Panc1 (cell line): ENCODE results near the gene AMER2. TPM values are rescaled to one million over a fixed set of nuclear protein-coding genes. Genes with fewer than 3 reads are reported as not detected.

Experiments
- ATAC-seq: fragments of 200-7000 bp; cut with Tn5 transposase; 2 replicates; pipeline ENCODE4 v1.9.1; 2020; ENCODE audit warnings: mild to moderate bottlenecking, moderate library complexity
- BruUV-seq: library from RNA; stranded (reverse); fragments of 400-500 nt; replicated peaks from 2 replicates; lab custom pipeline; 2021; lab: Mats Ljungman, UMichigan
- CTCF ChIA-PET: fragments of 300-600 bp; sonication (Branson Sonifier 250); formaldehyde crosslinking; loops from one replicate; lab custom pipeline; 2022; ENCODE audit warnings: antibody characterized with exemption; lab: Charles Lee
- POLR2A ChIA-PET: fragments of 300-600 bp; sonication (Branson Sonifier 250); formaldehyde crosslinking; loops from one replicate; lab custom pipeline; 2022; ENCODE audit warnings: antibody characterized with exemption; lab: Charles Lee
- DNase-seq: peaks from one replicate; pipeline ENCODE4 v3.0.0-alpha.2; 2010; ENCODE audit warnings: low read depth, low spot score
- H3K27ac ChIP-seq: 2 replicates; pipeline ENCODE4 v1.5.1; 2011; ENCODE audit warnings: mild to moderate bottlenecking, low read length, inconsistent platforms
- H3K27me3 ChIP-seq: fragments of 200-500 bp; sonication (Bioruptor generic); 2 replicates; pipeline ENCODE4 v1.6.0; 2014; ENCODE audit warnings: low read length, inconsistent platforms; ENCODE audit not compliant: control insufficient read depth, insufficient read depth
- H3K36me3 ChIP-seq: fragments of 200-500 bp; sonication (Bioruptor generic); 2 replicates; pipeline ENCODE4 v1.5.1; 2014; ENCODE audit warnings: inconsistent platforms, mild to moderate bottlenecking, low read length, moderate library complexity; ENCODE audit not compliant: control insufficient read depth, insufficient read depth
- H3K4me1 ChIP-seq: 2 replicates; pipeline ENCODE4 v1.5.1; 2011; ENCODE audit warnings: inconsistent platforms, mild to moderate bottlenecking, low read length, moderate library complexity; ENCODE audit not compliant: control insufficient read depth, insufficient read depth
- H3K4me3 ChIP-seq, 2 experiments: 2 replicates each; pipeline ENCODE4 v1.5.1; 2011 to 2012; ENCODE audit warnings: low read depth in 2 of 2, low read length in 2 of 2, mild to moderate bottlenecking in 2 of 2, inconsistent platforms in 1 of 2, moderate library complexity in 1 of 2
- H3K9me3 ChIP-seq: fragments of 200-500 bp; sonication (Bioruptor generic); 2 replicates; pipeline ENCODE4 v1.5.1; 2014; ENCODE audit warnings: low read depth, mild to moderate bottlenecking, inconsistent platforms, low read length, moderate library complexity; ENCODE audit not compliant: control insufficient read depth, insufficient read depth
- CTCF ChIP-seq: fragments of 450-650 bp; IDR thresholded peaks from 2 replicates; pipeline ENCODE4 v1.5.1; 2017; ENCODE audit warnings: mild to moderate bottlenecking
- POLR2AphosphoS5 ChIP-seq: IDR thresholded peaks from 2 replicates; pipeline ENCODE4 v1.6.1; 2012; ENCODE audit warnings: mild to moderate bottlenecking, low read depth, low read length, moderate library complexity
- REST ChIP-seq, 2 experiments: IDR thresholded peaks; 2 replicates each; pipeline ENCODE4 v1.6.1; 2011 to 2012; ENCODE audit warnings: low read depth in 2 of 2, control low read depth in 1 of 2, low read length in 1 of 2, mild to moderate bottlenecking in 1 of 2, moderate library complexity in 1 of 2; ENCODE audit not compliant: insufficient read depth in 1 of 2
- SIN3A ChIP-seq: IDR thresholded peaks from 2 replicates; pipeline ENCODE4 v1.6.1; 2012; ENCODE audit warnings: low read depth, mild to moderate bottlenecking, low read length, moderate library complexity, borderline replicate concordance; ENCODE audit not compliant: insufficient read depth
- TCF7L2 ChIP-seq: IDR thresholded peaks from 2 replicates; pipeline ENCODE4 v1.6.1; 2011; ENCODE audit warnings: mild to moderate bottlenecking, low read depth, low read length, inconsistent platforms
- in situ Hi-C: cut with HindIII; loops from 2 replicates; pipeline ENCODE4 v1.10.0; 2016; ENCODE audit warnings: low sequenced_read_pairs, low pct_unique_long_range_greater_than_20kb
- intact Hi-C: fragments of 100-400 bp; cut with micrococcal nuclease; formaldehyde crosslinking; loops from one replicate; pipeline ENCODE4 v1.10.0; 2022; ENCODE audit not compliant: unreplicated experiment
- total RNA-seq: library from RNA; stranded (reverse); gene quantifications from one replicate; pipeline ENCODE4 v1.2.1, GENCODE V29; 2021; ENCODE audit not compliant: unreplicated experiment

Gene AMER2
- total RNA-seq, 1 experiment from 2014 or later: not detected

- DNase-seq (no peak), ATAC-seq (no peak)
- no TSS peak for BruUV-seq
- ChIA-PET CTCF (no interaction called here), POLR2A (no interaction called here)
- no peaks in the 10 kb centered on the region for H3K9me3 ChIP-seq
- in situ Hi-C loops (no loop called here), intact Hi-C loops (no loop called here)
- H3K36me3 ChIP-seq: no peaks in the 10 kb centered on the region
- no peak overlapping the region for H3K4me3 ChIP-seq
- H3K27me3 ChIP-seq: peaks cover 3% of the 10 kb centered on the region; the same call in 1 of the 2 replicates
- H3K4me1 ChIP-seq: no peaks in the 10 kb centered on the region
- no peak overlapping the region for H3K27ac ChIP-seq
- TF ChIP-seq CTCF (no peak), REST (IDR thresholded peaks at IDR 0.05; ENCODE audit: insufficient read depth in 1 of 2, low read depth in 2 of 2, low read length in 1 of 2) (no peak), SIN3A (no peak), POLR2AphosphoS5 (no peak), TCF7L2 (no peak)
Observed at GRCh38 chr13:25175026-25175425, 2.9 kb upstream of the AMER2 start.

GRCh38 chr13:25174304-25174703 lies 2.2 kb upstream of the AMER2 start:
- Histone ChIP-seq H3K36me3 (no peaks in the 10 kb centered on the region), H3K4me3 (no peak overlapping the region), H3K27me3 (peaks cover 3% of the 10 kb centered on the region; the same call in 1 of the 2 replicates), H3K27ac (no peak overlapping the region), H3K4me1 (no peaks in the 10 kb centered on the region), H3K9me3 (no peaks in the 10 kb centered on the region)
- no TSS peak for BruUV-seq
- intact Hi-C loops: no loop called here
- CTCF ChIA-PET: no interaction called here
- ATAC-seq (no peak), DNase-seq (no peak)
- TF ChIP-seq CTCF (no peak), SIN3A (no peak), POLR2AphosphoS5 (no peak), TCF7L2 (no peak), REST (IDR thresholded peaks at IDR 0.05; ENCODE audit: insufficient read depth in 1 of 2, low read depth in 2 of 2, low read length in 1 of 2) (no peak)
- in situ Hi-C loops: no loop called here
- POLR2A ChIA-PET: no interaction called here
